Osteoblast (primary cell): ENCODE measurements around the gene SPATA1. TPM values are rescaled to one million over a fixed set of nuclear protein-coding genes. Genes with fewer than 3 reads are reported as not detected.

Experiments used
- DNase-seq: peaks from one replicate; pipeline ENCODE4 v3.0.0; 2011; ENCODE audit warnings: low spot score, mixed read lengths; ENCODE audit not compliant: insufficient read length; ENCODE audit errors: missing footprints
- H2AFZ ChIP-seq: 2 replicates; pipeline ENCODE4 v1.6.0; 2011; ENCODE audit warnings: mild to moderate bottlenecking, low read length
- H3K27ac ChIP-seq: 2 replicates; pipeline ENCODE4 v1.5.1; 2011; ENCODE audit warnings: mild to moderate bottlenecking, low read depth, low read length, moderate library complexity
- H3K27me3 ChIP-seq: 2 replicates; pipeline ENCODE4 v1.6.0; 2012; ENCODE audit warnings: mild to moderate bottlenecking, control low read depth, inconsistent platforms, low read length, moderate library complexity; ENCODE audit not compliant: insufficient read depth
- H3K36me3 ChIP-seq: 2 replicates; pipeline ENCODE4 v1.5.1; 2011; ENCODE audit warnings: mild to moderate bottlenecking, low read length, control low read depth, moderate library complexity; ENCODE audit not compliant: insufficient read depth
- H3K4me1 ChIP-seq: 2 replicates; pipeline ENCODE4 v1.5.1; 2011; ENCODE audit warnings: mild to moderate bottlenecking, low read length, control low read depth, moderate library complexity; ENCODE audit not compliant: insufficient read depth
- H3K4me2 ChIP-seq: 2 replicates; pipeline ENCODE4 v1.6.0; 2011; ENCODE audit warnings: mild to moderate bottlenecking, low read length; ENCODE audit not compliant: insufficient read depth
- H3K4me3 ChIP-seq: fragments of 200-600 bp; sonication (generic); 3 replicates; pipeline ENCODE4 v1.5.1; 2012; ENCODE audit warnings: mild to moderate bottlenecking, low read length, inconsistent platforms; ENCODE audit not compliant: insufficient read depth
- H3K79me2 ChIP-seq: 2 replicates; pipeline ENCODE4 v1.6.0; 2012; ENCODE audit warnings: mild to moderate bottlenecking, low read length, control low read depth, inconsistent platforms; ENCODE audit not compliant: insufficient read depth
- H3K9me3 ChIP-seq: 2 replicates; pipeline ENCODE4 v1.5.1; 2011; ENCODE audit warnings: low read depth, low read length, control low read depth
- H4K20me1 ChIP-seq: 2 replicates; pipeline ENCODE4 v1.6.0; 2012; ENCODE audit warnings: mild to moderate bottlenecking, low read length, control low read depth; ENCODE audit not compliant: insufficient read depth
- CTCF ChIP-seq: IDR thresholded peaks from 2 replicates; pipeline ENCODE4 v1.5.1; 2011; ENCODE audit warnings: mild to moderate bottlenecking, low read depth, low read length, moderate library complexity; ENCODE audit errors: extremely low read depth
- total RNA-seq: library from RNA; depleted of rRNA; stranded (reverse); fragments of >200 nt; gene quantifications from 2 replicates; pipeline ENCODE4 v1.2.3, GENCODE V29; 2012

SPATA1 gene
- total RNA-seq, 1 donor = 1.8 TPM

GRCh38 chr1:84496498-84496897 is 9.7 kb upstream of the SPATA1 start:
- peaks cover 82% of the 10 kb centered on the region for H3K36me3 ChIP-seq
- H3K27ac ChIP-seq = no peak overlapping the region
- peaks cover 33% of the 10 kb centered on the region for H3K79me2 ChIP-seq
- H3K4me2 ChIP-seq = no peak overlapping the region
- H3K27me3 ChIP-seq = no peaks in the 10 kb centered on the region
- no peaks in the 10 kb centered on the region for H3K4me1 ChIP-seq
- no peaks in the 10 kb centered on the region for H3K9me3 ChIP-seq
- no peak for TF ChIP-seq CTCF
- H2AFZ ChIP-seq = no peak overlapping the region
- H4K20me1 ChIP-seq = peaks cover 10% of the 10 kb centered on the region
- H3K4me3 ChIP-seq = no peak overlapping the region
- DNase-seq = no peak

GRCh38 chr1:84497631-84498275 is 8.4 kb upstream of the SPATA1 start:
- Histone ChIP-seq H3K4me2 (no peak overlapping the region), H3K4me1 (peaks cover 3% of the 10 kb centered on the region), H3K27me3 (no peaks in the 10 kb centered on the region), H3K36me3 (peaks cover 74% of the 10 kb centered on the region), H2AFZ (no peak overlapping the region), H3K4me3 (no peak overlapping the region), H3K79me2 (peaks cover 46% of the 10 kb centered on the region), H3K9me3 (no peaks in the 10 kb centered on the region), H3K27ac (no peak overlapping the region), H4K20me1 (peaks cover 18% of the 10 kb centered on the region)
- no peak for DNase-seq
- no peak for TF ChIP-seq CTCF

GRCh38 chr1:84502927-84503326 is 3.3 kb upstream of the SPATA1 start:
- H4K20me1 ChIP-seq = peaks cover 42% of the 10 kb centered on the region
- peaks cover 46% of the 10 kb centered on the region for H3K36me3 ChIP-seq
- H3K27me3 ChIP-seq = no peaks in the 10 kb centered on the region
- peak overlapping the region; percentile 94 for H3K4me2 ChIP-seq
- no peak for TF ChIP-seq CTCF
- H3K4me1 ChIP-seq = peaks cover 27% of the 10 kb centered on the region
- no peak for DNase-seq
- peak overlapping the region; percentile 6 for H3K27ac ChIP-seq
- H3K79me2 ChIP-seq = peaks cover 83% of the 10 kb centered on the region
- H2AFZ ChIP-seq = no peak overlapping the region
- H3K9me3 ChIP-seq = no peaks in the 10 kb centered on the region
- H3K4me3 ChIP-seq = no peak overlapping the region

- no peaks in the 10 kb centered on the region for H3K27me3 ChIP-seq
- peak overlapping the region; percentile 91 for H3K4me3 ChIP-seq
- peak overlapping the region; percentile 97 for H3K27ac ChIP-seq
- peaks cover 27% of the 10 kb centered on the region for H3K4me1 ChIP-seq
- no peak for TF ChIP-seq CTCF
- H3K4me2 ChIP-seq = peak overlapping the region; percentile 94
- peak; percentile 57 for DNase-seq
- peak overlapping the region; percentile 67 for H2AFZ ChIP-seq
- peaks cover 31% of the 10 kb centered on the region for H3K36me3 ChIP-seq
- peaks cover 41% of the 10 kb centered on the region for H4K20me1 ChIP-seq
- H3K79me2 ChIP-seq = peaks cover 68% of the 10 kb centered on the region
- no peaks in the 10 kb centered on the region for H3K9me3 ChIP-seq
These were observed 1.4 kb upstream of the SPATA1 start for GRCh38 chr1:84504580-84505492.
